ENCODE results near the gene MAST3.

GRCh38 chr19:18083929-18084684 is 13.5 kb upstream of the MAST3 start:
- TF ChIP-seq, protein P1, sequence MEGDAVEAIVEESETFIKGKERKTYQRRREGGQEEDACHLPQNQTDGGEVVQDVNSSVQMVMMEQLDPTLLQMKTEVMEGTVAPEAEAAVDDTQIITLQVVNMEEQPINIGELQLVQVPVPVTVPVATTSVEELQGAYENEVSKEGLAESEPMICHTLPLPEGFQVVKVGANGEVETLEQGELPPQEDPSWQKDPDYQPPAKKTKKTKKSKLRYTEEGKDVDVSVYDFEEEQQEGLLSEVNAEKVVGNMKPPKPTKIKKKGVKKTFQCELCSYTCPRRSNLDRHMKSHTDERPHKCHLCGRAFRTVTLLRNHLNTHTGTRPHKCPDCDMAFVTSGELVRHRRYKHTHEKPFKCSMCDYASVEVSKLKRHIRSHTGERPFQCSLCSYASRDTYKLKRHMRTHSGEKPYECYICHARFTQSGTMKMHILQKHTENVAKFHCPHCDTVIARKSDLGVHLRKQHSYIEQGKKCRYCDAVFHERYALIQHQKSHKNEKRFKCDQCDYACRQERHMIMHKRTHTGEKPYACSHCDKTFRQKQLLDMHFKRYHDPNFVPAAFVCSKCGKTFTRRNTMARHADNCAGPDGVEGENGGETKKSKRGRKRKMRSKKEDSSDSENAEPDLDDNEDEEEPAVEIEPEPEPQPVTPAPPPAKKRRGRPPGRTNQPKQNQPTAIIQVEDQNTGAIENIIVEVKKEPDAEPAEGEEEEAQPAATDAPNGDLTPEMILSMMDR (IDR thresholded peaks at IDR 0.05) = no peak
- TF ChIP-seq POLR2A (IDR thresholded peaks at IDR 0.05) = no peak
